ENCODE data around the gene GMCL2. TPM values are rescaled to one million over a fixed set of nuclear protein-coding genes. Genes with fewer than 3 reads are reported as not detected.

The GMCL2 gene
- under 1 TPM in 1 of 2 experiments, not detected in 1; 0.14 TPM for total RNA-seq
- not detected for polyA plus RNA-seq
- 0 to 0.09 (median 0) reads per million in 6 experiments for total RNA-seq

DNA sequence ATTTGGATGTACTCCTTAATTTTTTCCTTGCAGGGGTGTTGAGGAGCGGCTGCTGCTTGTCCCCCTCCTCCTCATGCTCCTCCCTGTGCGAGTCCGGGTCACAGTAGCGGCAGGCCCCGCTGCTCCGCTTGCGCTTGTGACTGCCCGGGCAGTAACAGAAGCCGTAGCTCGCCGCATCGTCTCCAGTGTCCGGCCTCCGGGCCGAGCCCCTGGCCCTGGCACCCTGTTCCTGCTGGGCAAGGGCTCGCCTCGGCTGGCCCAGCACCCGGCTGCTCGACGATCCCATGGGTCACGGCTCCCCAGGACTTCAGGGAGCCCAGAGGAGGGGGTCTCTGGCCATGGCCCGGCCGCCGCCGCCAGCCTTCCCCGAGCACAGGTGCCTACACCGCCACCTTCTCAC, at the start of gene GMCL2:
Gene GMCL2 (minus strand): TSS at position 358 of the 400 bp plus-strand sequence. CDS start 72 bp downstream, at position 286.
- POLR2A ChIA-PET = no interaction called here
- no peak within 1 kb of the TSS for H3K4me3 Mint-ChIP-seq

GRCh38 chr5:178236679-178237078, 49.5 kb upstream of the GMCL2 start:
- DNase-seq (no peak), ATAC-seq (no peak)
- H3K27me3 Mint-ChIP-seq = no peaks in the 10 kb centered on the region
- POLR2A ChIA-PET = interaction anchor here (1.4 to 1.5 kb wide), 2 partner anchors 16 to 32 kb away, joined by 4 to 6 read pairs; partner anchors contain the start of gene HNRNPAB
- H3K4me3 Mint-ChIP-seq = peak overlapping the region in 7 of 10 donors; percentile 4 to 58 (median 39)
- H3K27ac Mint-ChIP-seq = peak overlapping the region; percentile 60 to 91 (median 82)
- H3K4me1 Mint-ChIP-seq = peaks cover 25 to 80% (median 80%) of the 10 kb centered on the region in 4 donors
- no peaks in the 10 kb centered on the region for H3K9me3 Mint-ChIP-seq
- no peaks in the 10 kb centered on the region for H3K36me3 Mint-ChIP-seq

More for the DNA sequence above, at the start of gene GMCL2:
- H3K9me3 Mint-ChIP-seq = no peaks in the 10 kb centered on the region
- H3K27me3 Mint-ChIP-seq = peaks cover 0 to 11% (median 7%) of the 10 kb centered on the region in 5 donors
- DNase-seq (no peak), ATAC-seq (no peak)
- H3K27ac Mint-ChIP-seq = no peak within 1 kb of the TSS
- peaks cover 3 to 7% (median 5%) of the 10 kb centered on the region in 4 donors for H3K4me1 Mint-ChIP-seq
- H3K36me3 Mint-ChIP-seq = no peaks in the 10 kb centered on the region

DNA sequence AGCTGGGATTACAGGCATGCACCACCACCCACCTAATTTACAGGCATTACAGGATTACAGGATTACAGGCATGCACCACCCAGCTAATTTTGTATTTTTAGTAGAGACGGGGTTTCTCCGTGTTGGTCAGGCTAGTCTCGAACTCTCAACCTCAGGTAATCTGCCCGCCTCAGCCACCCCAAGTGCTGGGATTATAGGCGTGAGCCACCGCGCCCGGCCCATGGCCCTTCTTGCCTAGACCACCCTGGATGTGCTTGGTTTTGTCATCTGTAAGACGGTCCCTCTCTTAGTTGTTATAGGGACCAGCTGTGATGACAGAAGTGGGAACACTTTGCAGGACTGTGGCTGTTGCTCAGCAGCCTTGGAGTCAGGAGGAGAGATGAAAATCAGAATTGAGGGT, 49.0 kb upstream of the GMCL2 start:
- POLR2A ChIA-PET = interaction anchor here (1.5 kb wide), 1 partner anchor 32 kb away, joined by 6 read pairs; the partner anchor contains the start of gene HNRNPAB
- H3K27me3 Mint-ChIP-seq = no peaks in the 10 kb centered on the region
- peak in 1 of 10 donors; percentile 9 for DNase-seq
- H3K4me1 Mint-ChIP-seq = peaks cover 28 to 81% (median 80%) of the 10 kb centered on the region in 4 donors
- ATAC-seq = no peak
- no peaks in the 10 kb centered on the region for H3K9me3 Mint-ChIP-seq
- peak overlapping the region in 8 of 10 donors; percentile 46 to 91 (median 84) for H3K27ac Mint-ChIP-seq
- peaks cover 0 to 3% (median 2%) of the 10 kb centered on the region in 3 donors for H3K36me3 Mint-ChIP-seq
- peak overlapping the region in 5 of 10 donors; percentile 33 to 58 (median 47) for H3K4me3 Mint-ChIP-seq

GRCh38 chr5:178235588-178235974, 48.4 kb upstream of the GMCL2 start:
- DNase-seq = peak in 1 of 10 donors; percentile 50
- no peak for ATAC-seq
- no peaks in the 10 kb centered on the region for H3K9me3 Mint-ChIP-seq
- H3K27ac Mint-ChIP-seq = peak overlapping the region in 8 of 10 donors; percentile 46 to 91 (median 82)
- H3K4me3 Mint-ChIP-seq = peak overlapping the region in 3 of 10 donors; percentile 8 to 70 (median 48)
- H3K36me3 Mint-ChIP-seq = peaks cover 0 to 7% (median 6%) of the 10 kb centered on the region in 3 donors
- H3K4me1 Mint-ChIP-seq = peaks cover 26 to 81% (median 80%) of the 10 kb centered on the region in 4 donors
- no peaks in the 10 kb centered on the region for H3K27me3 Mint-ChIP-seq
- POLR2A ChIA-PET = interaction anchor here (1.0 to 1.5 kb wide), 5 partner anchors 11 to 1388 kb away, joined by 3 to 6 read pairs (median 3); partner anchors contain the start of genes HNRNPAB and HNRNPH1

DNA sequence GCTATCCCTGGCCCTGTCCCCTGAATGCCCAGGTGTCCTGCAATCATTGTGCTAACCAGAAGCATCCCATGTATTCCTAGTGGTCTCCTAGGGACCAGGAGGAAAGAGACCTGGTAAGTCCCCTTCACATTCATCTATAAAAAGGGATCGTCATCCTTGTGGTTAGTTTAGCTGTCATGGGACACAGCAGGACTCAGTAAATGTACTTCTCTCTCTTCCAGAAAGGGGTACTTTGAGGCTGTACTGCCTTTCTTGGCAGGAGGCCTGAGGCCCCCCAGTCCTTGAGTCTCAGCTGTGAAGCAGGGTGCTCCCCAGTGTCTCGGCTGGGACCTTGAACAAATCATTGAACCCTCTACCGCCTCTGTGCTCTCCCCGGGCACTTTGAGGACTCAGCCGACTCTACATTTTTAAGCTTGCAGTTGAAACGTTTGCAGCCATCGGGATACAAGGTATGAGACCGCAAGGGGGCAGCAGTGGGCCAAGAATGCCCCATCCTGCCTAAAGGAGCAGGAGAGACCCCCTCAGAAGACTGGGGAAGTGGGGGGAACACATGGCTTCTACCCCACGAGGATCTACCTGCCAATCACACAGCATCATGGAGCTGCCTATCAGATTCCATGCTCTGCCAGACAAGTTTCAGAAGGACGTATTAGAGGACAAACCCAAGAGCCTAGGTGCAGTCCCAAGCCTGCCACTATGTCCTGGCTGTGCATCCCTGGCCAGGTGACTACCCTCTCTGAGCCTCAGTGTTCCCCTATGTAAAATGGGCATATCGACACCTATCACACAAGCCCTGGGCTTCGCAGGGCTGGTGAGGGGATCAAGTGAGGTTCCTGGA, 47.8 kb upstream of the GMCL2 start:
- DNase-seq = peak; percentile 55 to 89 (median 78)
- ATAC-seq = peak; percentile 27 to 41
- Mint-ChIP-seq H3K27ac (peak overlapping the region; percentile 41 to 91 (median 82)), H3K4me3 (peak overlapping the region in 7 of 10 donors; percentile 0 to 82 (median 48)), H3K4me1 (peaks cover 25 to 83% (median 81%) of the 10 kb centered on the region in 4 donors), H3K36me3 (peaks cover 0 to 14% (median 6%) of the 10 kb centered on the region in 3 donors), H3K9me3 (no peaks in the 10 kb centered on the region), H3K27me3 (no peaks in the 10 kb centered on the region)
- POLR2A ChIA-PET = interaction anchor here (0.7 to 1.5 kb wide), 6 partner anchors 12 to 1389 kb away, joined by 3 to 5 read pairs (median 3); partner anchors contain the start of genes HNRNPH1 and RUFY1

- DNase-seq (peak in 1 of 10 donors; percentile 51), ATAC-seq (no peak)
- peak overlapping the region in 5 of 10 donors; percentile 4 to 62 (median 19) for H3K4me3 Mint-ChIP-seq
- peaks cover 26 to 86% (median 83%) of the 10 kb centered on the region in 4 donors for H3K4me1 Mint-ChIP-seq
- H3K27me3 Mint-ChIP-seq = no peaks in the 10 kb centered on the region
- H3K36me3 Mint-ChIP-seq = peaks cover 3 to 21% (median 9%) of the 10 kb centered on the region in 3 donors
- POLR2A ChIA-PET = interaction anchor here (0.7 to 3.9 kb wide), 6 partner anchors 12 to 1389 kb away, joined by 3 to 22 read pairs (median 3); partner anchors contain the start of genes HNRNPAB and HNRNPH1
- no peaks in the 10 kb centered on the region for H3K9me3 Mint-ChIP-seq
- peak overlapping the region in 7 of 10 donors; percentile 73 to 91 (median 80) for H3K27ac Mint-ChIP-seq
Measured at GRCh38 chr5:178234121-178234749, 47.1 kb upstream of the GMCL2 start.

- Mint-ChIP-seq H3K27ac (peak overlapping the region; percentile 55 to 95 (median 90)), H3K36me3 (peaks cover 3 to 32% (median 12%) of the 10 kb centered on the region in 3 donors), H3K9me3 (no peaks in the 10 kb centered on the region), H3K4me3 (peak overlapping the region; percentile 66 to 86 (median 76)), H3K27me3 (no peaks in the 10 kb centered on the region), H3K4me1 (peaks cover 29 to 83% (median 82%) of the 10 kb centered on the region in 4 donors)
- ATAC-seq (no peak), DNase-seq (peak in 1 of 10 donors; percentile 15)
- POLR2A ChIA-PET = interaction anchor here (0.6 to 3.9 kb wide), 7 partner anchors 8 to 286 kb away, joined by 3 to 22 read pairs (median 4); partner anchors contain the start of gene HNRNPAB
Measured at GRCh38 chr5:178232920-178233429, 45.8 kb upstream of the GMCL2 start.

GRCh38 chr5:178232124-178232919, 45.2 kb upstream of the GMCL2 start, which contains the start of gene PHYKPL:
Gene PHYKPL, minus strand, starts transcription at chr5:178232802. Its CDS starts 252 bp downstream, at chr5:178232550.
- H3K4me3 Mint-ChIP-seq = peak within 1 kb of the TSS; percentile 76 to 90 (median 82)
- H3K36me3 Mint-ChIP-seq = peaks cover 3 to 38% (median 16%) of the 10 kb centered on the region in 3 donors
- H3K9me3 Mint-ChIP-seq = no peaks in the 10 kb centered on the region
- no peaks in the 10 kb centered on the region for H3K27me3 Mint-ChIP-seq
- H3K4me1 Mint-ChIP-seq = peaks cover 36 to 85% (median 83%) of the 10 kb centered on the region in 4 donors
- POLR2A ChIA-PET = interaction anchor here (0.6 to 3.9 kb wide), 8 partner anchors 9 to 285 kb away, joined by 3 to 22 read pairs (median 5); partner anchors contain the start of gene HNRNPAB
- DNase-seq (peak; percentile 37 to 79 (median 62)), ATAC-seq (peak; percentile 68 to 72)
- H3K27ac Mint-ChIP-seq = peak within 1 kb of the TSS; percentile 68 to 96 (median 92)

DNA sequence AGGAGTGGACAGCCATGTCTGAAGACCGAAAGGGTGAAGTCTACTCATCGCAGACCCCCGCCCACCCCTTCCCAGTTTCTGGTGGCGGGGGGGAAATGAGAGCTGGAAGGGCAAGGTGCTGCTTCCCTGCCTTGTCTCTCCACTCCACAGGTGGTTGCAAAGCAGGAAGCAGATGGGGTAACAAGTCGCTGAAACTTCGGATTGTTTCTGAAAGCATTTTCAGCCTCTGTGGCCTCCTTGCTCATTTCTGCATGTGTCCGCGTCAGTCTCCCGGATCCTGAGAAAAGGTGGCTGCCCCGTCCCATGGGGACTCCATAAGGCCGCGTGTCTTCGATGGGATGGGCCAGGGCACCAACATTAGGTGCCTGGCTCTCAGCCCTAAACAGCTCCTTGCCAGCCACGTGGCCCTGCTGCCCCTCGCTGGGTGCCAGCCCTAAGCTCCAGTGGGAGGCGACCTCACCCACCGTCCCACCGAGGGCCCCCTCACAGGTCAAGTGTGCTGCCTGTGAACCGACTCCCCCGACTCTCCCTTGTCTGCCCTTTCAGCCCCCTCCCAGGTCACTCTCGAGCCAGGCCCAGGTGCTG, 44.5 kb upstream of the GMCL2 start:
- peaks cover 36 to 85% (median 82%) of the 10 kb centered on the region in 4 donors for H3K4me1 Mint-ChIP-seq
- H3K27me3 Mint-ChIP-seq = no peaks in the 10 kb centered on the region
- H3K9me3 Mint-ChIP-seq = no peaks in the 10 kb centered on the region
- peaks cover 3 to 45% (median 23%) of the 10 kb centered on the region in 3 donors for H3K36me3 Mint-ChIP-seq
- DNase-seq = peak in 2 of 10 donors; percentile 9
- H3K4me3 Mint-ChIP-seq = peak overlapping the region; percentile 76 to 90 (median 82)
- ATAC-seq = peak in 1 of 2 donors; percentile 3
- POLR2A ChIA-PET = interaction anchor here (1.2 to 3.9 kb wide), 5 partner anchors 18 to 30 kb away, joined by 4 to 22 read pairs (median 6); partner anchors contain the start of gene HNRNPAB
- H3K27ac Mint-ChIP-seq = peak overlapping the region; percentile 48 to 90 (median 80)

- no peaks in the 10 kb centered on the region for H3K9me3 Mint-ChIP-seq
Measured at GRCh38 chr5:178230879-178231538, 43.8 kb upstream of the GMCL2 start.

More at GRCh38 chr5:178230879-178231538, 43.8 kb upstream of the GMCL2 start:
- DNase-seq (peak in 1 of 10 donors; percentile 37), ATAC-seq (no peak)
- Mint-ChIP-seq H3K36me3 (peaks cover 3 to 48% (median 26%) of the 10 kb centered on the region in 3 donors), H3K27me3 (no peaks in the 10 kb centered on the region), H3K4me3 (peak overlapping the region; percentile 76 to 90 (median 82)), H3K27ac (peak overlapping the region; percentile 46 to 84 (median 79)), H3K4me1 (peaks cover 37 to 83% (median 79%) of the 10 kb centered on the region in 4 donors)
- POLR2A ChIA-PET = interaction anchor here (0.8 to 3.9 kb wide), 4 partner anchors 17 to 27 kb away, joined by 3 to 22 read pairs (median 6); partner anchors contain the start of gene HNRNPAB

Data from naive thymus-derived CD8-positive, alpha-beta T cell (primary cell).